Uterus (tissue), 2 donors: ENCODE data around the gene ATF5.

Experiments
- POLR2A ChIP-seq, 2 donors: fragments of 450-650 bp; IDR thresholded peaks; one replicate each; pipeline ENCODE4 v1.6.1; 2016; ENCODE audit warnings: antibody characterized with exemption in 2 of 2, mild to moderate bottlenecking in 1 of 2, moderate library complexity in 1 of 2
- TF ChIP-seq, protein P1 (sequence below), 4 experiments: fragments of 200-600 bp in 2 of 4; fragments of 450-650 bp in 2 of 4; sonication (generic) in 2 of 4; IDR thresholded peaks; one replicate each; pipeline ENCODE4 v1.5.1; 2016 to 2019; ENCODE audit warnings: antibody characterized with exemption in 4 of 4, mild to moderate bottlenecking in 2 of 4, moderate library complexity in 1 of 4

GRCh38 chr19:49882643-49883042 is 46.4 kb upstream of the ATF5 start:
- TF ChIP-seq, protein P1, sequence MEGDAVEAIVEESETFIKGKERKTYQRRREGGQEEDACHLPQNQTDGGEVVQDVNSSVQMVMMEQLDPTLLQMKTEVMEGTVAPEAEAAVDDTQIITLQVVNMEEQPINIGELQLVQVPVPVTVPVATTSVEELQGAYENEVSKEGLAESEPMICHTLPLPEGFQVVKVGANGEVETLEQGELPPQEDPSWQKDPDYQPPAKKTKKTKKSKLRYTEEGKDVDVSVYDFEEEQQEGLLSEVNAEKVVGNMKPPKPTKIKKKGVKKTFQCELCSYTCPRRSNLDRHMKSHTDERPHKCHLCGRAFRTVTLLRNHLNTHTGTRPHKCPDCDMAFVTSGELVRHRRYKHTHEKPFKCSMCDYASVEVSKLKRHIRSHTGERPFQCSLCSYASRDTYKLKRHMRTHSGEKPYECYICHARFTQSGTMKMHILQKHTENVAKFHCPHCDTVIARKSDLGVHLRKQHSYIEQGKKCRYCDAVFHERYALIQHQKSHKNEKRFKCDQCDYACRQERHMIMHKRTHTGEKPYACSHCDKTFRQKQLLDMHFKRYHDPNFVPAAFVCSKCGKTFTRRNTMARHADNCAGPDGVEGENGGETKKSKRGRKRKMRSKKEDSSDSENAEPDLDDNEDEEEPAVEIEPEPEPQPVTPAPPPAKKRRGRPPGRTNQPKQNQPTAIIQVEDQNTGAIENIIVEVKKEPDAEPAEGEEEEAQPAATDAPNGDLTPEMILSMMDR (IDR thresholded peaks at IDR 0.05): no peak
- no peak for TF ChIP-seq POLR2A (IDR thresholded peaks at IDR 0.05)
